IPS-NIHi11 (cell line): Measurements from ENCODE around the gene PRKCH.
A peak's percentile ranks its signal among the peaks of the same experiment; 100 is the strongest.
"Not testable (repeated sequence)": the region's sequence is repeated elsewhere in the genome, so short reads cannot be mapped to it uniquely, and the experiment has no call there.

Experiments used
- DNase-seq: peaks from one replicate; pipeline ENCODE4 v3.0.0; 2012; ENCODE audit warnings: mixed read lengths, low spot score

Gene PRKCH

GRCh38 chr14:61308701-61309100, 12.7 kb upstream of the PRKCH start:
- DNase-seq, result not testable (repeated sequence)

GRCh38 chr14:61315313-61315712, 6.1 kb upstream of the PRKCH start:
- DNase-seq, result no peak

GRCh38 chr14:61319086-61319485, 2.3 kb upstream of the PRKCH start:
- no peak for DNase-seq

GRCh38 chr14:61319706-61320105, 1.7 kb upstream of the PRKCH start:
- DNase-seq, result no peak

GRCh38 chr14:61320170-61320569, 1.2 kb upstream of the PRKCH start:
- DNase-seq, result not testable (repeated sequence)

GRCh38 chr14:61320806-61321384, 484 bp upstream of the PRKCH start:
- no peak for DNase-seq

GRCh38 chr14:61322011-61322798, 826 bp downstream of the PRKCH start:
- no peak for DNase-seq

GRCh38 chr14:61322799-61323290, 1.5 kb downstream of the PRKCH start:
- DNase-seq, result no peak

- no peak for DNase-seq
Observed at GRCh38 chr14:61323970-61324369, 2.6 kb downstream of the PRKCH start.

- DNase-seq, result no peak
Observed at GRCh38 chr14:61325166-61325565, 3.8 kb downstream of the PRKCH start.

GRCh38 chr14:61326146-61326545, 4.8 kb downstream of the PRKCH start:
- no peak for DNase-seq

- DNase-seq, result peak; percentile 42
Observed at GRCh38 chr14:61326847-61327246, 5.5 kb downstream of the PRKCH start.

GRCh38 chr14:61328626-61329262, 7.4 kb downstream of the PRKCH start:
- no peak for DNase-seq

- no peak for DNase-seq
Observed at GRCh38 chr14:61329478-61330051, 8.2 kb downstream of the PRKCH start.

- no peak for DNase-seq
Observed at GRCh38 chr14:61330511-61330910, 9.1 kb downstream of the PRKCH start.

GRCh38 chr14:61331992-61332657, 10.7 kb downstream of the PRKCH start:
- no peak for DNase-seq

GRCh38 chr14:61332658-61333029, 11.3 kb downstream of the PRKCH start:
- DNase-seq, result no peak

- no peak for DNase-seq
Observed at GRCh38 chr14:61333087-61333486, 11.7 kb downstream of the PRKCH start.

- no peak for DNase-seq
Observed at GRCh38 chr14:61334197-61334701, 12.9 kb downstream of the PRKCH start.

- DNase-seq, result no peak
Observed at GRCh38 chr14:61335049-61335448, 13.7 kb downstream of the PRKCH start.

- DNase-seq, result no peak
Observed at GRCh38 chr14:61335671-61336275, 14.4 kb downstream of the PRKCH start.

GRCh38 chr14:61337893-61338292, 16.5 kb downstream of the PRKCH start:
- no peak for DNase-seq
